ENCODE measurements around the gene PTGER3.
"Not testable (repeated sequence)": the region's sequence is repeated elsewhere in the genome, so short reads cannot be mapped to it uniquely, and the experiment has no call there.

The PTGER3 gene

GRCh38 chr1:71002709-71003475 is 44.7 kb downstream of the PTGER3 start:
- no peak for DNase-seq (ENCODE audit: low spot score)

GRCh38 chr1:71001624-71002023 is 46.0 kb downstream of the PTGER3 start:
- DNase-seq (ENCODE audit: low spot score) = no peak

GRCh38 chr1:70997793-70998192 is 49.8 kb downstream of the PTGER3 start:
- DNase-seq (ENCODE audit: low spot score) = no peak

- no peak for DNase-seq (ENCODE audit: low spot score)
Observed at GRCh38 chr1:70994753-70995268, 52.8 kb downstream of the PTGER3 start.

GRCh38 chr1:70993798-70994197 is 53.8 kb downstream of the PTGER3 start:
- DNase-seq (ENCODE audit: low spot score) = no peak

- DNase-seq (ENCODE audit: low spot score) = no peak
Observed at GRCh38 chr1:70992521-70992920, 55.1 kb downstream of the PTGER3 start.

GRCh38 chr1:70990469-70991253 is 57.0 kb downstream of the PTGER3 start:
- DNase-seq (ENCODE audit: low spot score) = no peak

- no peak for DNase-seq (ENCODE audit: low spot score)
Observed at GRCh38 chr1:70987497-70987896, 60.1 kb downstream of the PTGER3 start.

- DNase-seq (ENCODE audit: low spot score) = not testable (repeated sequence)
Observed at GRCh38 chr1:70985776-70986225, 61.8 kb downstream of the PTGER3 start.

- not testable (repeated sequence) for DNase-seq (ENCODE audit: low spot score)
Observed at GRCh38 chr1:70985278-70985677, 62.3 kb downstream of the PTGER3 start.

- no peak for DNase-seq (ENCODE audit: low spot score)
Observed at GRCh38 chr1:70980361-70980760, 67.3 kb downstream of the PTGER3 start.

- no peak for DNase-seq (ENCODE audit: low spot score)
Observed at GRCh38 chr1:70979881-70980280, 67.7 kb downstream of the PTGER3 start.

- DNase-seq (ENCODE audit: low spot score) = no peak
Observed at GRCh38 chr1:70979313-70979712, 68.3 kb downstream of the PTGER3 start.

- DNase-seq (ENCODE audit: low spot score) = no peak
Observed at GRCh38 chr1:70978623-70979022, 69.0 kb downstream of the PTGER3 start.

GRCh38 chr1:70977575-70977974 is 70.0 kb downstream of the PTGER3 start:
- no peak for DNase-seq (ENCODE audit: low spot score)

GRCh38 chr1:70977041-70977440 is 70.6 kb downstream of the PTGER3 start:
- no peak for DNase-seq (ENCODE audit: low spot score)

GRCh38 chr1:70973754-70974153 is 73.9 kb downstream of the PTGER3 start:
- no peak for DNase-seq (ENCODE audit: low spot score)

GRCh38 chr1:70970407-70970806 is 77.2 kb downstream of the PTGER3 start:
- no peak for DNase-seq (ENCODE audit: low spot score)

GRCh38 chr1:70966018-70966638 is 81.5 kb downstream of the PTGER3 start:
- no peak for DNase-seq (ENCODE audit: low spot score)

GRCh38 chr1:70963374-70963773 is 84.2 kb downstream of the PTGER3 start:
- DNase-seq (ENCODE audit: low spot score) = no peak

GRCh38 chr1:70961374-70961975 is 86.1 kb downstream of the PTGER3 start:
- DNase-seq (ENCODE audit: low spot score) = no peak

GRCh38 chr1:70948396-70949017 is 99.1 kb downstream of the PTGER3 start:
- DNase-seq (ENCODE audit: low spot score) = no peak
